ENCODE data around the gene ARL15. TPM values are rescaled to one million over a fixed set of nuclear protein-coding genes. Genes with fewer than 3 reads are reported as not detected.

Gene ARL15
- total and polyA plus RNA-seq, 2 of the 8 experiments (the other 6 are each of a cell fraction or from before 2014, with no cell fraction given) = 9.9 to 21.2 TPM

DNA sequence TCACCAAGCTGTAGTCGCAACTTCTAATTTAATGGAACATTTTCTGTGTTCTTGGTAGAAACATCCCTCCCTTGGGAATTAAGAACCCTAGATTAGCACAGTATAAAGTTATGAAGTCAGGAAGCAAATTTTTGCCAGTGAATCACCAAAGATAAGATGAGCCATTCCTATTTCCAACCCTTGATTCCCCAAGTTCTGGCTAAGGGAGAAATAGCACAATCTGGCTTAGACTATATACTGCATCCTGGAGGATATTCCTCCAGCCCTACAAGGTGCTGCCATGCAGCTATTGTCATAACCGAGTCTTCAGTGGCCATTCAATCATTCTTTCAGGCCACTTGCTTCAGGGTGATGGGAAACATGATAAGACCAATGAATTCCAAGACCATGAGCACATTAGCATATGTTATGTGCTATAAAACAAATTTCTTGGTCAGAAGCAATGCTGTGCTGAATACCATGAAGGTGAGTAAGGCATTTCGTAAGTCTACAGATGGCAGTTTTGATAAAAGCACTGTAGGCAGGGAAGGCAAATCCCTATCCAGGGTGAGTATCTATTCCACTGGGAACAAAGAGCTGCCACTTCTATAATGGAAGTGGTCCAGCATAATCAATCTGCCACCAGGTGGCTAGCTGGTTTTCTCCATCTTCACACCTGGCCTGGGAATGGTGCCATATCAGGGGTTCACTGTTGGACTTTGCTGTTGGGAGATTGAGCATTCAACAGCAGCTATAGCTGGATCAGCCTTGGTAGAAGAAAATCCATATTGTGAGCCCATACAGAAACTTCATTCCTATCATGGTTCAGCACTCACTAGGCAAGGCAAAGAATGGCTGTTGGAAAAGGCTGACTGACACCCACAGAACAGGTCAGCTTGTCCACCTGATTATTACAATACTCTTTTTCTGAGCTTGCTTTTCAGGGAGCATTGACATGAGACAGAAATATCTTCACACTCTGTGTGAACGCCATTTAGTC lies 19.6 kb upstream of the ARL15 start:
- Histone ChIP-seq H3K36me3 (ENCODE audit: control insufficient read depth in 2 of 4, insufficient read depth in 4 of 4, low read length in 3 of 4) (no peaks in the 10 kb centered on the region), H2BK120ac (replicated peaks; ENCODE audit: low read depth, low read length) (no peak overlapping the region), H3K18ac (ENCODE audit: extremely low read depth, low read length) (no peak overlapping the region), H3K4ac (replicated peaks; ENCODE audit: insufficient read length, low read depth, low read length) (no peak overlapping the region), H4K91ac (replicated peaks; ENCODE audit: insufficient read length, low read length) (no peak overlapping the region), H2AFZ (ENCODE audit: low read length) (no peak overlapping the region), H3K79me1 (ENCODE audit: low read depth, low read length) (no peaks in the 10 kb centered on the region), H3K79me2 (ENCODE audit: control insufficient read depth in 1 of 2, insufficient read depth in 2 of 2, low read length in 2 of 2) (no peaks in the 10 kb centered on the region), H4K20me1 (replicated peaks in 1 of 2; ENCODE audit: control insufficient read depth in 1 of 2, insufficient read depth in 2 of 2, low read length in 2 of 2) (no peaks in the 10 kb centered on the region), H2AK5ac (ENCODE audit: low read depth, low read length) (no peak overlapping the region), H2BK5ac (ENCODE audit: low read depth, low read length) (no peak overlapping the region), H3K23me2 (ENCODE audit: low read depth, low read length) (no peaks in the 10 kb centered on the region), H3K27ac (ENCODE audit: low read depth, low read length) (no peak overlapping the region), H3K4me1 (replicated peaks in 1 of 4; ENCODE audit: control insufficient read depth in 3 of 4, insufficient read depth in 4 of 4, low read length in 3 of 4) (peaks cover 0 to under 1% (median 0%) of the 10 kb centered on the region in 4 experiments; a peak in 1 of 7 replicates), H3K56ac (replicated peaks; ENCODE audit: insufficient read length, low read depth, low read length) (no peak overlapping the region), H4K8ac (ENCODE audit: extremely low read depth, insufficient read depth, low read length) (no peak overlapping the region), H3K27me3 (replicated peaks in 1 of 4; ENCODE audit: control insufficient read depth in 3 of 4, extremely low read depth in 1 of 4, insufficient read depth in 3 of 4, low read length in 3 of 4) (no peaks in the 10 kb centered on the region), H3K9ac (replicated peaks in 1 of 4; ENCODE audit: extremely low read depth in 1 of 4, low read depth in 3 of 4, low read length in 3 of 4) (no peak overlapping the region), H4K5ac (ENCODE audit: insufficient read length, low read depth, low read length) (no peak overlapping the region), H3K4me3 (ENCODE audit: extremely low read depth in 1 of 4, insufficient read depth in 2 of 4, low read depth in 3 of 4, low read length in 4 of 4) (no peak overlapping the region), H2BK12ac (ENCODE audit: low read depth, low read length) (no peak overlapping the region), H2BK20ac (ENCODE audit: low read length) (no peak overlapping the region), H3K4me2 (ENCODE audit: insufficient read depth in 1 of 2, low read depth in 2 of 2, low read length in 2 of 2) (no peak overlapping the region), H3K23ac (ENCODE audit: insufficient read length) (no peak overlapping the region), H3K14ac (ENCODE audit: insufficient read length) (no peak overlapping the region), H2BK15ac (ENCODE audit: low read length) (no peak overlapping the region), H3K9me3 (ENCODE audit: insufficient read depth in 2 of 2, low read depth in 1 of 2, low read length in 1 of 2) (no peaks in the 10 kb centered on the region)
- CTCF ChIA-PET (ENCODE audit: partially characterized antibody) = interaction anchor here (1.4 to 2.2 kb wide), 3 partner anchors 13 to 89 kb away, joined by 3 to 8 read pairs (median 7); no protein-coding TSS in a partner anchor
- no peak for TF ChIP-seq CBX5 (IDR thresholded peaks at IDR 0.05; ENCODE audit: low read depth, low read length)
- no peak for TF ChIP-seq CEBPB (IDR thresholded peaks at IDR 0.05; ENCODE audit: low read depth, low read length)
- TF ChIP-seq JUND (IDR thresholded peaks at IDR 0.05; ENCODE audit: low read length) = no peak
- WGBS, 2 experiments (ENCODE audit: extremely low coverage in 1 of 2, insufficient coverage in 1 of 2, insufficient read length in 1 of 2, insufficient replicate concordance in 2 of 2, low coverage in 1 of 2, low lambda C conversion rate in 2 of 2, missing lambda C conversion rate in 1 of 2) = 87% methylated on average over 4 of the region's 4 CpGs; no CpG with 5 or more reads in 1 of the 2 experiments
- FAIRE-seq = no peak
- no peak for DNase-seq (ENCODE audit: low read depth in 1 of 2, low spot score in 2 of 2)
- POLR2A ChIA-PET (ENCODE audit: partially characterized antibody) = interaction anchor here (1.0 to 1.2 kb wide), 3 partner anchors 15 to 20 kb away, joined by 3 to 4 read pairs (median 4); partner anchors contain the start of gene ARL15

Measured in H1 (cell line).